Hair follicle dermal papilla cell (primary cell): ENCODE data around the gene GLT8D2. TPM values are rescaled to one million over a fixed set of nuclear protein-coding genes. Genes with fewer than 3 reads are reported as not detected.

ENCODE experiments used
- total RNA-seq: library from RNA; depleted of rRNA; stranded (reverse); fragments of >200 nt; gene quantifications from 2 replicates; pipeline ENCODE4 v1.2.3, GENCODE V29; 2012

GLT8D2 gene, protein sequence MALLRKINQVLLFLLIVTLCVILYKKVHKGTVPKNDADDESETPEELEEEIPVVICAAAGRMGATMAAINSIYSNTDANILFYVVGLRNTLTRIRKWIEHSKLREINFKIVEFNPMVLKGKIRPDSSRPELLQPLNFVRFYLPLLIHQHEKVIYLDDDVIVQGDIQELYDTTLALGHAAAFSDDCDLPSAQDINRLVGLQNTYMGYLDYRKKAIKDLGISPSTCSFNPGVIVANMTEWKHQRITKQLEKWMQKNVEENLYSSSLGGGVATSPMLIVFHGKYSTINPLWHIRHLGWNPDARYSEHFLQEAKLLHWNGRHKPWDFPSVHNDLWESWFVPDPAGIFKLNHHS
- total RNA-seq, result 91.8 and 99.1 TPM in 2 replicates

DNA sequence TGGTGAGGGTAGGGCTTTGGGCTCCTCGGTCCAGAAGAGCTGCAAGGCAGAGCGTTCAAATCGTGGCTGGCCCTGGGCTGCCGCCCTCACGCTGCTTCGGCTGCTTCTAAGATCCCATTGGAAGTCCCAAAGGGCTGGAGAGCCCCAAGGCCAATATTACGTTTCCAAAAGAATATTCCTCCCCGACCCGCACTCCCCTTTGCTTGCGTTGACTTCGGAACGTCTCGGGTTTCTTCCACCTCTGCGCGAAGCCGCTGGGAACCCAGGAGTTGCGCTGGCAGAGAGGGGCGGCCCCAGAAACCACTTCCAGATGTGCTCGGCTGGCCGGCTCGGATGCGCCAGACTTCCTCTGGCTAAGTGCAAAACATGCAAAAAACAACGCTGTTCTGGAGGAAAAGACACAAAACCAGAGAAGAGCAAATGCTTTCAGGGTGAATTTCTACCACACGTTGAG, at the start of gene GLT8D2:
TSS of gene GLT8D2 (minus strand) at position 285 of the 454 bp plus-strand sequence. CDS start 30,539 bp downstream, outside the sequence.

DNA sequence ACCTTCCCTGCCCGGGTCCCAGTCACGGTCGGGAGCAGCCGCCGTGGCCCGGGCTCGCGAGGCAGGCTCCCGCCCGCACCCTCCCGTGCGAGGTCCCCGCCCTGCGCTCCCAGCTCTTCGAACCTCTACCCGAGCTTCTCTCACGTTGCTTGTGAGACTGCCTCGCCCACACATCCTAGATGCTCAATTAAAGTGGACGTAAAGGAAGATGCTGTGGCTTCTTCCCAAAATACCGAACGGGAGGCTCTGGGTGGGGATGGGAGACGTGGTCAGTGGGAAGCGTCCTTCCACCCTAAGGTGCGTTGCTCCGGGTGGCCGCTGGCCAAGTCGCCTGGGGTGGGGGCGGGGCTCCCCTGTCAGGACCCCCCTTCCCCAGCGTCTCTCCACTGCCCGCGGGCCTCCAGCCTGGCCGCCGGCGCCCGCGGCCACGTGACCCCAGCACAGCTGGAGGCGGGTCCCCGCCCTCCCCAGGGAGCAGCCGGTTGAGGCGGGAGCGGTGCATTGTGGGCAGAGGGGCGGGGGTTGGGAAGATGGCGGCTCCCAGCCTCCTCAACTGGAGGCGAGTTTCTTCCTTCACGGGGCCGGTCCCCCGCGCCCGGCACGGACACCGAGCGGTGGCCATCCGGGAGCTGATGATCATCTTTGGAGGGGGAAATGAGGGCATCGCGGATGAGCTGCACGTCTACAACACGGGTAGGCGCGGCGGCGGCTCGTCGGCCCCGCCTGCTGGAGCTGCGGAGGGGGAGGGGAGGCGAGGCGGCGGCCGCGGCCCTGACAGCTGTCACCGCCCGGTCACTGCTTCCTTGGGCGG, 14.2 kb upstream of the GLT8D2 start, which contains the start of gene HCFC2:
TSS of gene HCFC2 (plus strand) at position 501 of the 811 bp plus-strand sequence. CDS start at position 531, 30 bp downstream.

DNA sequence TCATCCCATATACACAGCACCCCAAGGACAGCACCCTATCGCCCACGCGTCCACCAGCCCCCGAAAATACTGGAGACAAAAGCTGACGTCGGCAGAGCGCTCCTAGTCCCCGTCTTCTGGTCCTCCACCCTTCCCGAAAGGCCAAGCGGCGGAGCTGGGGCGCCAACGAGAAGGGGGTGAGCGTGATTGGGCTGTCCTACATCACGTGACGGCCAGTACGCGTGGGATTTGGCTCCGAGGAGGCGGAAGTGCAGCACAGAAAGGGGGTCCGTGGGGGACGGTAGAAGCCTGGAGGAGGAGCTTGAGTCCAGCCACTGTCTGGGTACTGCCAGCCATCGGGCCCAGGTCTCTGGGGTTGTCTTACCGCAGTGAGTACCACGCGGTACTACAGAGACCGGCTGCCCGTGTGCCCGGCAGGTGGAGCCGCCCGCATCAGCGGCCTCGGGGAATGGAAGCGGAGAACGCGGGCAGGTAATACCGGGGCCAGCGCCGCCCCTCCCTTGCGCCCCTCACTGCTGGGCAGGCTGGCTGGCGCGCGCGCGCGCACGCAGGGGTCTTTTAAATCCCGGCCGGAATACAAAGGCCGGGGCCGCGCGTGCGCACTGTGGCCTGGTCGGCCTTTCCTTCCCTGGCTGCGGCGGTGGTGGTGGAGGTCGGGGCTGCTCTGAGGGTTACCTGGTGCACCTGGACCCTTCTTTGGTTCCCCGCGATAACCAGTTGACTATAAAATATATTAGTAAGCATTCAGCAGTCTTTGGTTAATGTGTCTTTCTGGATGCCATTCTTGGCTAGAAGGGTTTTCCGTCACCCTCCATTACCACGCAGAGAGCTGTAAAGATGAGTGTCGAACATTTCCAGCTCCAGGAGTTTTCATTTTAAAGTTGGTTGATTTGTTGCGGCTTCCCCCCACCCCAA, 84.1 kb downstream of the GLT8D2 start, which contains the start of gene TDG:
TSS of gene TDG (plus strand) at position 283 of the 915 bp plus-strand sequence. CDS start at position 449, 166 bp downstream.

Other genes with a start within 250 kb of the GLT8D2 start
- 8.3 and 8.8 TPM in 2 replicates for gene NT5DC3, start 209.0 kb downstream of the GLT8D2 start, total RNA-seq
- 352 and 360 TPM in 2 replicates for gene HSP90B1, start 119.8 kb downstream of the GLT8D2 start, total RNA-seq
- gene TDG, start 84.3 kb downstream of the GLT8D2 start, total RNA-seq, result 21.0 and 25.8 TPM in 2 replicates
- 19.7 and 26.4 TPM in 2 replicates for gene HCFC2, start 14.3 kb upstream of the GLT8D2 start, total RNA-seq
- 15.4 and 16.5 TPM in 2 replicates for gene NFYB, start 88.0 kb upstream of the GLT8D2 start, total RNA-seq
- gene TXNRD1, start 165.6 kb upstream of the GLT8D2 start, total RNA-seq, result 217 and 248 TPM in 2 replicates